HL-60 (cell line): ENCODE results near the gene LRRC8B.

Experiments used
- TF ChIP-seq, protein P1 (sequence below): IDR thresholded peaks from one replicate; pipeline ENCODE4 v1.5.1; 2011; ENCODE audit warnings: low read length, control low read depth, inconsistent platforms; ENCODE audit not compliant: insufficient read depth
- TF ChIP-seq, protein P2 (sequence below): IDR thresholded peaks from 2 replicates; pipeline ENCODE4 v1.6.1; 2012; ENCODE audit warnings: low read depth; ENCODE audit not compliant: insufficient replicate concordance

DNA sequence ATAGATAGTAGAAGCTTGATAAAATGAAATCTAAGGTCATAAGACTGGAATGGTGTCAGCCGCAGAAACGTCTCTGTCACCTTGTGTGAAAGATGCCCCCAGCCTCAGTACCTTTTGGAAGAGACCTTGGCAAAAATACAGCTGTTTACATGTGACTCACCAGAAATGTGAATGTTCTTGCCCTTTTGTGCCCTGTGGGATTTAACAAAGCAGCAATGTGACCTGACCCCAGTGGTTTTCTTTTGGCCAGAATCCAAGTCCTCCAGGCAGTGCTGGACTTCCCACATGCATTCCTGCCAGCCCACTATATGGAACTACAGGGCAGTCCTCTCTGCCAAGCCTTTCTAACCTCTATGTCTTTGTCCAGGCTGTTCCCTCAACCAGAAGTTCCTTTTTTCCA is 81.1 kb downstream of the LRRC8B start:
- TF ChIP-seq, protein P1, sequence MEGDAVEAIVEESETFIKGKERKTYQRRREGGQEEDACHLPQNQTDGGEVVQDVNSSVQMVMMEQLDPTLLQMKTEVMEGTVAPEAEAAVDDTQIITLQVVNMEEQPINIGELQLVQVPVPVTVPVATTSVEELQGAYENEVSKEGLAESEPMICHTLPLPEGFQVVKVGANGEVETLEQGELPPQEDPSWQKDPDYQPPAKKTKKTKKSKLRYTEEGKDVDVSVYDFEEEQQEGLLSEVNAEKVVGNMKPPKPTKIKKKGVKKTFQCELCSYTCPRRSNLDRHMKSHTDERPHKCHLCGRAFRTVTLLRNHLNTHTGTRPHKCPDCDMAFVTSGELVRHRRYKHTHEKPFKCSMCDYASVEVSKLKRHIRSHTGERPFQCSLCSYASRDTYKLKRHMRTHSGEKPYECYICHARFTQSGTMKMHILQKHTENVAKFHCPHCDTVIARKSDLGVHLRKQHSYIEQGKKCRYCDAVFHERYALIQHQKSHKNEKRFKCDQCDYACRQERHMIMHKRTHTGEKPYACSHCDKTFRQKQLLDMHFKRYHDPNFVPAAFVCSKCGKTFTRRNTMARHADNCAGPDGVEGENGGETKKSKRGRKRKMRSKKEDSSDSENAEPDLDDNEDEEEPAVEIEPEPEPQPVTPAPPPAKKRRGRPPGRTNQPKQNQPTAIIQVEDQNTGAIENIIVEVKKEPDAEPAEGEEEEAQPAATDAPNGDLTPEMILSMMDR = no peak
- TF ChIP-seq, protein P2, sequence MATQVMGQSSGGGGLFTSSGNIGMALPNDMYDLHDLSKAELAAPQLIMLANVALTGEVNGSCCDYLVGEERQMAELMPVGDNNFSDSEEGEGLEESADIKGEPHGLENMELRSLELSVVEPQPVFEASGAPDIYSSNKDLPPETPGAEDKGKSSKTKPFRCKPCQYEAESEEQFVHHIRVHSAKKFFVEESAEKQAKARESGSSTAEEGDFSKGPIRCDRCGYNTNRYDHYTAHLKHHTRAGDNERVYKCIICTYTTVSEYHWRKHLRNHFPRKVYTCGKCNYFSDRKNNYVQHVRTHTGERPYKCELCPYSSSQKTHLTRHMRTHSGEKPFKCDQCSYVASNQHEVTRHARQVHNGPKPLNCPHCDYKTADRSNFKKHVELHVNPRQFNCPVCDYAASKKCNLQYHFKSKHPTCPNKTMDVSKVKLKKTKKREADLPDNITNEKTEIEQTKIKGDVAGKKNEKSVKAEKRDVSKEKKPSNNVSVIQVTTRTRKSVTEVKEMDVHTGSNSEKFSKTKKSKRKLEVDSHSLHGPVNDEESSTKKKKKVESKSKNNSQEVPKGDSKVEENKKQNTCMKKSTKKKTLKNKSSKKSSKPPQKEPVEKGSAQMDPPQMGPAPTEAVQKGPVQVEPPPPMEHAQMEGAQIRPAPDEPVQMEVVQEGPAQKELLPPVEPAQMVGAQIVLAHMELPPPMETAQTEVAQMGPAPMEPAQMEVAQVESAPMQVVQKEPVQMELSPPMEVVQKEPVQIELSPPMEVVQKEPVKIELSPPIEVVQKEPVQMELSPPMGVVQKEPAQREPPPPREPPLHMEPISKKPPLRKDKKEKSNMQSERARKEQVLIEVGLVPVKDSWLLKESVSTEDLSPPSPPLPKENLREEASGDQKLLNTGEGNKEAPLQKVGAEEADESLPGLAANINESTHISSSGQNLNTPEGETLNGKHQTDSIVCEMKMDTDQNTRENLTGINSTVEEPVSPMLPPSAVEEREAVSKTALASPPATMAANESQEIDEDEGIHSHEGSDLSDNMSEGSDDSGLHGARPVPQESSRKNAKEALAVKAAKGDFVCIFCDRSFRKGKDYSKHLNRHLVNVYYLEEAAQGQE = no peak
